T-cell (primary cell): Measurements from ENCODE around the gene VTI1A. TPM values are rescaled to one million over a fixed set of nuclear protein-coding genes. Genes with fewer than 3 reads are reported as not detected.

ENCODE experiments used
- ATAC-seq, 4 experiments: fragments of 200-7000 bp in 3 of 4; fragments of 150-1000 bp in 1 of 4; cut with Tn5 transposase; replicated peaks in 1 of 4; 1 replicate in 3 of 4; 2 replicates in 1 of 4; pipeline ENCODE4 v1.10.0; 2021; ENCODE audit warnings: moderate library complexity in 3 of 4, mild to moderate bottlenecking in 2 of 4, moderate number of reproducible peaks in 1 of 4
- CTCF ChIA-PET, 2 donors: fragments of 300-600 bp; sonication (Branson Sonifier 250); formaldehyde crosslinking; loops; one replicate each; lab custom pipeline; 2022; ENCODE audit warnings: antibody characterized with exemption in 2 of 2; lab: Charles Lee
- POLR2A ChIA-PET, 2 donors: fragments of 300-600 bp; sonication (Branson Sonifier 250); formaldehyde crosslinking; loops; one replicate each; lab custom pipeline; 2022; ENCODE audit warnings: antibody characterized with exemption in 2 of 2; lab: Charles Lee
- DNase-seq, 35 experiments: peaks; one replicate each; pipeline versions ENCODE4 v3.0.0 to v3.0.0-alpha.2; 2013 to 2023
- H3K27ac ChIP-seq: one replicate; pipeline ENCODE4 v1.5.1; 2013; ENCODE audit warnings: low read length
- H3K27me3 ChIP-seq, 2 experiments: replicated peaks in 1 of 2; 1 replicate in 1 of 2; 2 replicates in 1 of 2; pipeline versions ENCODE4 v1.6.1 to v1.7.0; 2013; ENCODE audit warnings: low read length in 1 of 2, mixed read lengths in 1 of 2; ENCODE audit not compliant: control insufficient read depth in 2 of 2, insufficient read depth in 2 of 2; ENCODE audit errors: extremely low read depth in 1 of 2
- H3K36me3 ChIP-seq, 2 donors: 1 replicate in 1 of 2; 2 replicates in 1 of 2; pipeline versions ENCODE4 v1.6.1 to v1.7.0; 2013; ENCODE audit warnings: low read length in 1 of 2; ENCODE audit not compliant: control insufficient read depth in 2 of 2, insufficient read depth in 1 of 2; ENCODE audit errors: extremely low read depth in 1 of 2
- H3K4me1 ChIP-seq, 2 experiments: 1 replicate in 1 of 2; 2 replicates in 1 of 2; pipeline versions ENCODE4 v1.6.1 to v1.7.0; 2013; ENCODE audit warnings: low read length in 2 of 2, mixed read lengths in 1 of 2; ENCODE audit not compliant: insufficient read depth in 2 of 2, control insufficient read depth in 1 of 2; ENCODE audit errors: extremely low read depth in 1 of 2
- H3K4me3 ChIP-seq, 2 donors: 1 replicate in 1 of 2; 2 replicates in 1 of 2; pipeline versions ENCODE4 v1.5.1 to v1.7.0; 2013; ENCODE audit warnings: mild to moderate bottlenecking in 2 of 2, low read length in 1 of 2, moderate library complexity in 1 of 2; ENCODE audit not compliant: control insufficient read depth in 1 of 2; ENCODE audit errors: extremely low read depth in 1 of 2
- H3K9me3 ChIP-seq: 2 replicates; pipeline ENCODE4 v1.7.0; 2013
- H3K27ac Mint-ChIP-seq, 2 donors: one replicate each; pipeline ENCODE4 v1.8.0; 2020 to 2021; ENCODE audit warnings: mild to moderate bottlenecking in 2 of 2, mixed read lengths in 2 of 2
- H3K27me3 Mint-ChIP-seq, 2 donors: one replicate each; pipeline ENCODE4 v1.8.0; 2021 to 2022; ENCODE audit warnings: mixed read lengths in 2 of 2
- H3K36me3 Mint-ChIP-seq: one replicate; pipeline ENCODE4 v1.8.0; 2021; ENCODE audit warnings: mixed read lengths
- H3K4me1 Mint-ChIP-seq, 3 donors: one replicate each; pipeline ENCODE4 v1.8.0; 2020 to 2022; ENCODE audit warnings: mixed read lengths in 3 of 3, mild to moderate bottlenecking in 1 of 3
- H3K4me3 Mint-ChIP-seq, 3 donors: one replicate each; pipeline ENCODE4 v1.8.0; 2020 to 2022; ENCODE audit warnings: mild to moderate bottlenecking in 3 of 3, mixed read lengths in 3 of 3, moderate library complexity in 3 of 3
- H3K9me3 Mint-ChIP-seq, 3 donors: one replicate each; pipeline ENCODE4 v1.8.0; 2020 to 2022; ENCODE audit warnings: mixed read lengths in 3 of 3
- WGBS: methylation state at CpG from one replicate; pipeline ENCODE4 v1.1.5; 2013; ENCODE audit warnings: missing lambda C conversion rate; ENCODE audit not compliant: insufficient coverage; 5-methylcytosine and 5-hydroxymethylcytosine counted together
- total RNA-seq, 35 experiments: library from RNA in 6 of 35; stranded (reverse) in 6 of 35; fragments of 120-200 nt in 1 of 35; gene quantifications; one replicate each; pipeline versions ENCODE4 v1.2.1 to v1.2.4 and lab custom pipeline; 2013 to 2026

Gene VTI1A
- total RNA-seq, 5 donors from 2014 or later (not counting 1 experiment from before 2014, with no cell fraction given): 41.3 to 53.6 (median 43.5) TPM

GRCh38 chr10:112467541-112468075 lies 20.6 kb downstream of the VTI1A start:
- H3K4me3 Mint-ChIP-seq: no peak overlapping the region
- WGBS: no CpG with 5 or more reads among the region's 1 CpG
- H3K9me3 Mint-ChIP-seq: no peaks in the 10 kb centered on the region
- Histone ChIP-seq H3K4me3 (no peak overlapping the region), H3K4me1 (no peaks in the 10 kb centered on the region), H3K27me3 (no peaks in the 10 kb centered on the region), H3K36me3 (peaks cover 0 to 39% of the 10 kb centered on the region in 2 donors), H3K27ac (no peak overlapping the region), H3K9me3 (no peaks in the 10 kb centered on the region)
- POLR2A ChIA-PET: interaction anchor here in 1 of 2 donors (1.2 kb wide), 1 partner anchor 19 kb away, joined by 3 read pairs; no protein-coding TSS in a partner anchor
- DNase-seq (no peak), ATAC-seq (no peak)
- H3K36me3 Mint-ChIP-seq: peaks cover 31% of the 10 kb centered on the region
- peaks cover 5 to 7% (median 7%) of the 10 kb centered on the region in 3 donors for H3K4me1 Mint-ChIP-seq
- H3K27ac Mint-ChIP-seq: no peak overlapping the region
- no peaks in the 10 kb centered on the region for H3K27me3 Mint-ChIP-seq
- CTCF ChIA-PET: interaction anchor here in 1 of 2 donors (0.6 to 1.5 kb wide), 3 partner anchors 12 to 918 kb away, joined by 3 to 5 read pairs (median 4); no protein-coding TSS in a partner anchor

GRCh38 chr10:112471878-112472487 lies 25.0 kb downstream of the VTI1A start:
- WGBS: 33% methylated on average over 1 of the region's 4 CpGs
- Histone ChIP-seq H3K27me3 (no peaks in the 10 kb centered on the region), H3K4me1 (no peaks in the 10 kb centered on the region), H3K4me3 (no peak overlapping the region), H3K9me3 (no peaks in the 10 kb centered on the region), H3K27ac (no peak overlapping the region), H3K36me3 (peaks cover 0 to 10% of the 10 kb centered on the region in 2 donors)
- ChIA-PET CTCF (interaction anchor here (0.5 to 2.3 kb wide), 41 partner anchors 8 to 1402 kb away, joined by 3 to 13 read pairs (median 4); partner anchors contain the start of genes VTI1A (in 1 of the 2) and ZDHHC6 (in 1 of the 2)), POLR2A (interaction anchor here (0.5 to 0.7 kb wide), 4 partner anchors 85 to 1092 kb away, joined by 3 to 5 read pairs (median 4); no protein-coding TSS in a partner anchor)
- ATAC-seq (peak; percentile 27 to 63 (median 52)), DNase-seq (peak in 2 of 35 experiments; percentile 2 to 62)
- peaks cover 7 to 16% (median 9%) of the 10 kb centered on the region in 3 donors for H3K4me1 Mint-ChIP-seq
- no peak overlapping the region for H3K4me3 Mint-ChIP-seq
- H3K9me3 Mint-ChIP-seq: no peaks in the 10 kb centered on the region
- no peak overlapping the region for H3K27ac Mint-ChIP-seq
- no peaks in the 10 kb centered on the region for H3K27me3 Mint-ChIP-seq
- peaks cover 6% of the 10 kb centered on the region for H3K36me3 Mint-ChIP-seq

- Histone ChIP-seq H3K4me3 (no peak overlapping the region), H3K27me3 (no peaks in the 10 kb centered on the region), H3K4me1 (no peaks in the 10 kb centered on the region), H3K27ac (no peak overlapping the region), H3K9me3 (no peaks in the 10 kb centered on the region), H3K36me3 (peaks cover 0 to 2% of the 10 kb centered on the region in 2 donors)
- no peaks in the 10 kb centered on the region for H3K9me3 Mint-ChIP-seq
- H3K27me3 Mint-ChIP-seq: no peaks in the 10 kb centered on the region
- 90% methylated on average over 2 of the region's 3 CpGs for WGBS
- ChIA-PET POLR2A (interaction anchor here in 1 of 2 donors (1.0 kb wide), 2 partner anchors 9 to 16 kb away, joined by 3 to 4 read pairs; no protein-coding TSS in a partner anchor), CTCF (interaction anchor here (1.0 to 2.0 kb wide), 5 partner anchors 19 to 912 kb away, joined by 3 to 10 read pairs (median 3); no protein-coding TSS in a partner anchor)
- no peak overlapping the region for H3K27ac Mint-ChIP-seq
- ATAC-seq (no peak), DNase-seq (peak in 1 of 35 experiments; percentile 22)
- peaks cover 7 to 15% (median 9%) of the 10 kb centered on the region in 3 donors for H3K4me1 Mint-ChIP-seq
- no peaks in the 10 kb centered on the region for H3K36me3 Mint-ChIP-seq
- H3K4me3 Mint-ChIP-seq: no peak overlapping the region
Measured at GRCh38 chr10:112475575-112476218, 28.7 kb downstream of the VTI1A start.

- H3K36me3 ChIP-seq: peaks cover 0 to 2% of the 10 kb centered on the region in 2 donors
- H3K4me1 ChIP-seq: no peaks in the 10 kb centered on the region
- Mint-ChIP-seq H3K27ac (no peak overlapping the region), H3K36me3 (peaks cover 3% of the 10 kb centered on the region), H3K4me3 (no peak overlapping the region), H3K9me3 (no peaks in the 10 kb centered on the region), H3K27me3 (no peaks in the 10 kb centered on the region), H3K4me1 (peaks cover 0 to 12% (median 1%) of the 10 kb centered on the region in 3 donors)
- ChIA-PET CTCF (no interaction called here), POLR2A (interaction anchor here in 1 of 2 donors (0.6 kb wide), 1 partner anchor 9 kb away, joined by 3 read pairs; no protein-coding TSS in a partner anchor)
- ATAC-seq (no peak), DNase-seq (no peak)
- H3K27me3 ChIP-seq: no peaks in the 10 kb centered on the region
- H3K9me3 ChIP-seq: no peaks in the 10 kb centered on the region
- H3K4me3 ChIP-seq: no peak overlapping the region
- H3K27ac ChIP-seq: no peak overlapping the region
- WGBS: 100% methylated on average over 1 of the region's 3 CpGs
Measured at GRCh38 chr10:112481602-112482001, 34.6 kb downstream of the VTI1A start.

GRCh38 chr10:112484399-112484798 lies 37.4 kb downstream of the VTI1A start:
- Mint-ChIP-seq H3K27ac (no peak overlapping the region), H3K36me3 (peaks cover 6% of the 10 kb centered on the region), H3K9me3 (no peaks in the 10 kb centered on the region), H3K27me3 (no peaks in the 10 kb centered on the region), H3K4me3 (no peak overlapping the region), H3K4me1 (peaks cover 0 to 19% (median 2%) of the 10 kb centered on the region in 3 donors)
- Histone ChIP-seq H3K27me3 (no peaks in the 10 kb centered on the region), H3K36me3 (no peaks in the 10 kb centered on the region), H3K4me3 (no peak overlapping the region), H3K4me1 (no peaks in the 10 kb centered on the region), H3K9me3 (no peaks in the 10 kb centered on the region), H3K27ac (no peak overlapping the region)
- POLR2A ChIA-PET: no interaction called here
- WGBS: no CpG with 5 or more reads among the region's 2 CpGs
- CTCF ChIA-PET: interaction anchor here in 1 of 2 donors (2.7 kb wide), 1 partner anchor 12 kb away, joined by 6 read pairs; no protein-coding TSS in a partner anchor
- DNase-seq (no peak), ATAC-seq (no peak)

GRCh38 chr10:112487964-112488363 lies 40.9 kb downstream of the VTI1A start:
- ATAC-seq (no peak), DNase-seq (no peak)
- H3K9me3 ChIP-seq: no peaks in the 10 kb centered on the region
- no peaks in the 10 kb centered on the region for H3K36me3 ChIP-seq
- no peaks in the 10 kb centered on the region for H3K27me3 ChIP-seq
- Mint-ChIP-seq H3K4me3 (no peak overlapping the region), H3K27me3 (no peaks in the 10 kb centered on the region), H3K27ac (no peak overlapping the region), H3K9me3 (no peaks in the 10 kb centered on the region), H3K36me3 (peaks cover 6% of the 10 kb centered on the region), H3K4me1 (peaks cover 0 to 22% (median 7%) of the 10 kb centered on the region in 3 donors)
- no peaks in the 10 kb centered on the region for H3K4me1 ChIP-seq
- ChIA-PET CTCF (interaction anchor here in 1 of 2 donors (0.6 to 1.2 kb wide), 2 partner anchors 16 to 620 kb away, joined by 3 read pairs; no protein-coding TSS in a partner anchor), POLR2A (no interaction called here)
- H3K27ac ChIP-seq: no peak overlapping the region
- H3K4me3 ChIP-seq: no peak overlapping the region
